ENCODE data around the gene PYGL.
"Not testable (repeated sequence)": the region's sequence is repeated elsewhere in the genome, so short reads cannot be mapped to it uniquely, and the experiment has no call there.

The PYGL gene

DNA sequence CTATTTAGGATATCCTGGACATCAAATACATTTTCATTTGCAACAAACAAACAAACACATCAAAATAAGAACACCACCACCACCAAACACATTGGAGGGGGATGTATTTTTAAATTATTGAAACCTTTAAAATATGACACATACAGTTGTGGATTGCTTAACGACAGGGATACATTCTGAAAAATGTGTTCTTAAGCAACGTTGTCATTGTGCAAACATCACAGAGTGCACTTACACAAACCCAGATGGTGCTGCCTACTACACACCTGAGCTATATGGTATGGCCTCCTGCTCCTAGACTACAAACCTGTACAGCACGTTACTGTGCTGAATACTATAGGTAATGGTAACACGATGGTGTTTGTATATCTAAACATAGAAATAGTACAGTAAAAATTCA, 19.4 kb downstream of the PYGL start:
- no peak for DNase-seq

DNA sequence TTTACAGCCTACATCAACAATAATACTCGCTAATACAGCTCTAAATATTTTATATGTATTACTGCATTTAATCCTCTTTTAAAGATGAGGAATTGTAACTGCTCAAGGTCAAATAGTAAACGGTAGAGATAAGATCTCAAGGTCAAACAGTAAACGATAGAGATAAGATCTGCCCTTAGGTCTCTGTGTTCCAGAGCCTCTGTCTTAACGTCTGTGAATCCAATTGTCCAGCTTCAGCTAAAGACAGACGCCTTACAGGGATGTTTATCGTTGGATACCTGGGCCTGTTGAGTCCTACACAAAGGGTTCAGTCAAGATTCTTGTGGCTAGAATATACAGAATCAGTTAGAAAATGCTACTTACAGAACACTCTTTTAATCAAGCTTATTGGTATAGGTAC, 20.0 kb downstream of the PYGL start:
- DNase-seq: no peak

DNA sequence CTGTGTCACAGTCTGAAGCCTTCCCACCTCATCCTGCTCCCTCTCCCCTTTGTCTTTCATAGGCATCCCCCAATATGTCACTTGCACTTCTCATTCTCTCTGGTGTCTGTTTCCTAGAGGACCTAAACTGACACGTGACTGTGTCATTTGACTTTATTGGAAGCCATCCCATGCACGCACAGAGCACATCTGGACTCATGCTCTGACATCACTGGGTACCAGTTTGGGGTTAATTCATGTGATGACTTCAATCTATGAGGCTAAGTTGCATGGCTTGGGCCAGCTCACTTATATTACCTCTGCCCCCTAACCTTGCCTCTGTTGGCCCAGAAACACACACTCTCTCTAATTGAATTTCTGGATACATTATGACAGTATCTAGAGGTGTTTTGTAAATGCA, 21.5 kb downstream of the PYGL start:
- no peak for DNase-seq

DNA sequence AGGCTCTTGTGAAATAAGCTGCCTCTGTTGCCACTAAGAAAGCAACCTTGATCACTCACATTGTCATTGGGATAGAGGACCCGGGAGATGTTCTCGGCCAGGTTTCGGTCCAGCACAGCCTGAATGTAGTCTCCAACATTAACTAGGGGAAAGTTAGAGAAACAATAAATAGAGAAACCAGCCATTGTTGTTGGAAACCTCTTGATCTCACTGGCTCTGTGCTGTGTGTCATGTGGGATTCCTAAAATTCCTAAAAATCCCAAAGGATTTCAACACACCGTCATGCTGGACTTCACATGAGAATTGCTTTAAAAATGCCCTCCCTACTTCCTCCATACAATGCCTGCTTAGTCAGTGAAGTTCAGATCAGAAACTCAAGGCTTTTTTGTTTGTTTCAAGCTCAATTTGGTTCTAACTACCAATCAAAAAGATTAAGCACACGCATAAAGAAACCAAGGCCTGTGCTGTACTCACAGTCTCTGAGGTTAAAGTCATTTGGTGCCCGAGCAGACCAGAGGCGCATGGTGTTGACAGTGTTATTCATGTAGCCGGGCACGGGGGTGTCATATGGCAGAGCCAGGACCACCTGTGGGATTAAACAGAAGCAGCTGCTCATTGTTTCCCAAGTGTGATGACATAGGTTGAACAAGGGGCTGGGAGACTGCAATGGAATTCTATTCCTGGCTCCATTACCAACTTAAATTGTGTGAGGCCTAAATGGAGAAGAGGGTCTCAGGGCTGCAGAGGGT, 23.6 kb downstream of the PYGL start:
- DNase-seq: no peak

DNA sequence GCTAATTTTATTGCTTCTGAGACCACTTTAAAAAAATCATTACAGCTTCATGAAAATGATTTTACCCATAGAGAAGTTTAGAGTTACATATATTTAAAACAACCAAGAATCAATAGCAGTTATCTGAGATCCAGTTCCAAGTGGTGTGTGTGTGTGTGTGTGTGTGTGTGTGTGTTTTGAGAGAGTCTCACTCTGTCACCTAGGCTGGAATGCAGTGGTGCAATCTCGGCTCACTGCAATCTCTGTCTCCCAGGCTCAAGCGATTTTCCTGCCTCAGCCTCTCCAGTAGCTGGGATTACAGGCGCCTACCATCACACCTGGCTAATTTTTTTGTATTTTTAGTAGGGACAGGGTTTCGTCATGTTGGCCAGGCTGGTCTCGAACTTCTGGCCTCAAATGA, 24.8 kb downstream of the PYGL start:
- not testable (repeated sequence) for DNase-seq

DNA sequence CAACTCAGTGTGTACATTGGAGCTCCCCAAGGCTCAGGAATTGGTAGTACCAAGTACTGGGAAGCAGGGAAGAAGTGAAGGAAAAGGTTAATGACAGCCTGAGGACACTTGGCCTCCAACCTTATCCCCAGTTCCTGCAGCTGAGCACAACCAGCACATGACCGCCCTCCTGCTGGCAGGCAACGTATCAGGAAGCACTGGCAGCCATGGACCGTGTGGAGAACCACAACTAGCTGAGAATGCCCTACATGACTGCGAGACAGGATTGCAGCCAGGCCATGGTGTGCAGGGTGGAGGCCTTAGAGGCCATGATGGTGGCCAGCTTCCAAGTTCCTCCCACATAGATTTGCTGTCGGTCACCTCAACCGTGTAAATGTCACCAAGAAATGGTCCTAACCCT, 26.8 kb downstream of the PYGL start:
- DNase-seq: no peak

DNA sequence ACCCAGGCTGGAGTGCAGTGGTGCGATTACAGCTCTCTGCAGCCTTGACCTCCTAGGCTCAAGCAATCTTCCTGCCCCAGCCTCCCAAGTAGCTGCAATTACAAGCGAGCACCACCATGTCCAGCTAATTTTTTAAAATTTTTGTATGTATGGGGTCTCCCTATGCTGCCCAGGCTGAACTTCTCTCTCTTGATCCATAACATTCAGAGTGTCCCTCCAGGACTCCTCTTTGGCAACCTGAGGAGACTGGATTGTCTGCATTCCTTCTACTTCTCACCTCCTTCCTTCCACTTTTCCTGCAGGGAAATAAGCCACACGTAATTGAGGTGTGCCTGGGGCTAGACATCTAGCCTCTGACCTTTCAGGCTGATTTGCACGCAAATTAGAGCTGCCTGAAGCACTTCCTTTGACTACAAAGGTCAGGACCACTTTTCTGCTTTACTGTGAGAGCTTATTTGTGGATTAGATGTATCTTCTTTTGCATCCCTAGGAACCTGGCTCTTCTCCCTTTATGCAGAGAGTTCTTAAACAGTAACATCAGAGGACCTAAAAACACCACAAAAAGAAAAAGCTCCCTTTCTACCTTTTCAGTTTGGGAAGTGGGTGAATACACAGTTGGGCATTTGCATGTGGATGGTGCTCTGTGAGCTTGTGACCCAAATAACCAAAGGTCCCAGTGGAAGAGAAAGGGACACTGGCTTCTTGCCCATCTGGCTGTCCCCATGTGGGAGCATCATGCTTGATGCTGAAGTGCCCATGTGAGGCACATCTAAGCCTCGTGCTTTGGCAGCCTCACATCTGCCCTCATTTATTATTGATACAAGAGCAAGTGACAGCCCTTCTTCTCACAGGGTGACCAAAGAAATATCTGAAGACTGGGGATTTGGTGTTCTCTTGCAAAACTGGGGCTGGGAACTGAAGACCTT, 33.5 kb downstream of the PYGL start:
- no peak for DNase-seq

DNA sequence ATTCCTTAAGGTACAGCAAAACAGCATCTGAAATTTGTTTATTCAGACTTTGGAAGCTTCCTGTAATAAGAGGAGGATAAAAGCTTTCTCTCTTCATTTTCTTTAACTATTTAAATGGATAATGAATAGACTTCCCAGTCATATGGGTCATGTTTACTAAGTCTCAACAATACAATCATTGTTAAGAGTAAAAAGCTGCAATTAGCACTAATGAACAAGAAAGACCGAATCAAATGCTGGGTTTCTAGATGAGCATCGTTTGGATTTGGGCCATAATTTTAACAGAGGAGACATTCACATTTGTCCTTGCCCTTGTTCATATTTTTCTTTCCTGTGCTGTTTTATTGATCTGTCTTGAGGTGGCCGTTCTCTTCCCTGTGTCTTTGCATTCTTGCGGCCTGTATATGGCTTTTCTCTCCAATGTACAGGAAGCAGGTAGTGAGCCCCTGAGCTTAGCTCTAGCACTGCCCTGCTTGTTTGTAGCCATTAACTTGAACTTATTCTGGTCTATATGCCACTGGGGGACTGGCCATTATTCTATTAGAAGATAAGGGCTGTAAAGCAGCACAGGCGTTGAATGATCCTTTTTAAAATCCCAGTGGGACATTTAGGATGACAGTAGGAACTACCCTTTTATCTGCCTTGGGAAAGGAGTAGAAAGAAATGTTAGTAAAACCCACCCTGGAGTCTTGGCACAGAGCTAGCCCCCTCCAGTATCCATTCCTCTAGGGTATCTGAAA, 37.8 kb downstream of the PYGL start:
- DNase-seq: no peak

DNA sequence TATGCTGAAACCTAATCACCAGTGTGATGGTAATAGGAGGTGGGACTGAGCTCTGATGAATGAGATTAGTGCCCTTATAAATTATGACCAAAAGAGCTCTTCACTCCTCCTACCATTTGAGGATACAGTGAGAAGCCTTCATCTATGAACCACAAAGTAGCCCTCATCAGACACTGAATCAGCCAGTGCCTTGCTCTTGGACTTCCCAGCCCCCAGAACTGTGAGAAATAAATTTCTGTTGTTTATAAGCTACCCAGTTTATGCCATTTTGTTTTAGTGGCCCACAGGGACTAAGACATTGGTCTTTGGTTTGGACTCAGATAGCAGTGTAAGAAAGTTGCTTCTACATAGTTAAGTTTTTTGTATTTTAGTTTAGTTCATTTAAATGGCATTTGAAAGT, 39.6 kb downstream of the PYGL start:
- no peak for DNase-seq

DNA sequence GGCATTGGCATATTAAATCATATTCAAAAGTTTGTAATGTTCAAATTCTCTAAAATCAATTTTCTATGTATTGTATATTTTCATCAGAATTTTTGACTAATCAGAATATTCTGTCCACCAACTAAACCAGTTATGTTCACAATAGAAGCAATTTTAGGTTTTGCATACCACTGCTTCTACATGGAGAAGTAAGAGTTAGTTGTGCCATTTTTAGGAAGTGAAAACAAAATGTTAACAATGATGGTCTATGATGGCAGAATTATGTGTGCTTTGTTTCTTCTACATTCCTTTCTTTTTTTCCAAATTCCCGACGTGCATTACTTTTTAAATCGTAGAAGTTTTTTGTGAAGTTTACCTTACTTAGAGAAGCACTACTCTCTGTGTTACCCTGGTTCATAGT, 42.9 kb downstream of the PYGL start:
- no peak for DNase-seq

DNA sequence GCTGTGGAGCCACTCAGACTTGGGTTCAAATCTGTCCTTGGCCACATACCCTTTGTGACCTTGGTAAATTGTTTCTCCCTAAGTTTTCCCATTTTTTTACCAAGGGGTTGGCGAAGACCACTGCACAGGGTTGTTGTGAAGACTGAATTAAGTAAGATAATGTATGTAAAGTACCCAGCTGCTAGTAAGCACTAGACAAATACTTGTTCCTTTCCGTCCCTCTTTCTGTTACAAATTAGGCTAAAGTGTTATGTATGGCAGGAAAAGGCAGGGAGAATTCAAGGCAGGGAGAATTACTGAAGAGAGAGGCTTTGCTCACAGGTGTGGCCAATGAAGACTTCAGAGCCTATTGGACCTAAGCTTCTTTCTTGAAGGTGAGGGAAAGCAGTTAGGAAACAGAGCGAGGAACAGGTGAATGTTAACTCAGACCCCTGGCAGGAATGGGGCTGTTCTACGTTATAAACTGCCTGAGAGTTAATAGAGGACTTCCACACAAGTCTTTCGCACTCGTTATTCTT, 46.6 kb downstream of the PYGL start:
- DNase-seq: no peak

DNA sequence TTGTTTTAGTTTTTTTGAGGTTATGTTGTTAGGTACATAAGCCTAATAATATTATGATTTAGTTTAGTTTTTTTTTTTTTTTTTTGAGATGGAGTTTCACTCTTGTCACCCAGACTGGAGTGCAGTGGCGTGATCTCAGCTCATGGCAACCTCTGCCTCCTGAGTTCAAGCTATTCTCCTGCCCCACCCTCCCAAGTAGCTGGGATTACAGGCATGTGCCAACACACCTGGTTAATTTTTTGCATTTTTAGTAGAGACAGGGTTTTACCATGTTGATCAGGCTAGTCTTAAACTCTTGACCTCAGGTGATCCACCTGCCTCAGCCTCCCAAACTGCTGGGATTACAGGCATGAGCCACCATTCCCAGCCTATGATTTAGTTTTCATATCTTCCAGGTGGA, 47.3 kb downstream of the PYGL start:
- DNase-seq: not testable (repeated sequence)

DNA sequence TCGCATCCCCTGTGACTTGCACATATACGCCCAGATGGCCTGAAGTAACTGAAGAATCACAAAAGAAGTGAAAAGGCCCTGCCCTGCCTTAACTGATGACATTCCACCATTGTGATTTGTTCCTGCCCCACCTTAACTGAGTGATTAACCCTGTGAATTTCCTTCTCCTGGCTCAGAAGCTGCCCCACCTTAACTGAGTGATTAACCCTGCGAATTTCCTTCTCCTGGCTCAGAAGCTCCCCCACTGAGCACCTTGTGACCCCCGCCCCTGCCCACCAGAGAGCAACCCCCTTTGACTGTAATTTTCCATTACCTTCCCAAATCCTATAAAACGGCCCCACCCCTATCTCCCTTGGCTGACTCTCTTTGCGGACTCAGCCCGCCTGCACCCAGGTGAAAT, 47.9 kb downstream of the PYGL start:
- not testable (repeated sequence) for DNase-seq

DNA sequence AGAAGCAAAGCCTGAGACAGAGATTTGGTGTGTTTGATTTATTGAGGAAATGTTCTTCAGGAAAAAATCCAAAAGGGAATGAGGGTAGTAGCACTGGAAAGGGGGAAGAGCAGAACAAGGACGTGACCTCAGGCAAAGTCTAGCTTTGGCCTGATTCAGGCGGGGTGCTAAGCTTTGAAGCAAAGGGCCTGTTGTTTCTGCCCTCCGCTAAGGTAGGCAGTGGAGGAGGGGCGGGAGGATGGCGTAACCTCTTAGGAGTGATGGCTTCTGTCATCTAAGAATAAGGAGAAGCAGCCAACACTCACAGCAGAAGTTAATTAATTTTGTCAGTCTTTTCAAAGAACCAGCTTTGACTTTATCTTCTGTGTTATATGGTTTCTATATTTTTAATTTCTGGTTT, 52.0 kb downstream of the PYGL start:
- DNase-seq: no peak

DNA sequence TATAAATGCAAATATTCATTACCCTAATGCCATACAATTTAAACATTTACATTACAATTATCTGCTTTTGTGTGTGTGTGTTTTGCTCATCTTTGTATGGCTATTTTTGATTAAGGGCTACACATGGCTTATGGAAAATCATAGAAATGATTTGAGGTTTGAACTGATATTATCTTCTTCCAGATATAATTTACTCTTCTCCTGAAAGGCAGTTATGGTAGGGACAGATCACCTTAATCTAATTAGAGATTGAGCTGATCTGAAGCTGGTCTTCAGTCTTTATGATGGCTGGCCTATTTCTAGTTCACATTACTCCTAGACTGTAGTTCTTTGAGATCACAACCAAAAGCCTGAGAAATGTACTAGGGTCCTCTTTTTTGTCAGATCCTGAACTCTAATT, 56.8 kb downstream of the PYGL start:
- DNase-seq: no peak

DNA sequence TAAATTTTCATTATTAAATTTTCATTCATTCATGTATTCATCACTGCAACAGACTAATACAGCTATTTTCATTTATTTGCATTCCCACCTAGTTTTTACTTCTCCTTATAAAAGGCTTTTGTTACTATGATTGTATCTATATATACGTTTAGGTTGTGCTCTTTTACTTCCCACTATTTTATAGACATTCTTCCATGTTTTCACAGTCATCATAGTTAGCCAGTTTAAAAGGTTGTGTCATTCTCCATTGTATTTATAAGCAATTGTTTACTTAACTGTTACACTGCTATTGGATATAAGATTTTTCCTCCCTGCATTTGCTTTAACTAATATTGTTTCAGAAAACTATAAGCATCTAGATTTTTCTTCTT, 60.5 kb downstream of the PYGL start:
- no peak for DNase-seq

DNA sequence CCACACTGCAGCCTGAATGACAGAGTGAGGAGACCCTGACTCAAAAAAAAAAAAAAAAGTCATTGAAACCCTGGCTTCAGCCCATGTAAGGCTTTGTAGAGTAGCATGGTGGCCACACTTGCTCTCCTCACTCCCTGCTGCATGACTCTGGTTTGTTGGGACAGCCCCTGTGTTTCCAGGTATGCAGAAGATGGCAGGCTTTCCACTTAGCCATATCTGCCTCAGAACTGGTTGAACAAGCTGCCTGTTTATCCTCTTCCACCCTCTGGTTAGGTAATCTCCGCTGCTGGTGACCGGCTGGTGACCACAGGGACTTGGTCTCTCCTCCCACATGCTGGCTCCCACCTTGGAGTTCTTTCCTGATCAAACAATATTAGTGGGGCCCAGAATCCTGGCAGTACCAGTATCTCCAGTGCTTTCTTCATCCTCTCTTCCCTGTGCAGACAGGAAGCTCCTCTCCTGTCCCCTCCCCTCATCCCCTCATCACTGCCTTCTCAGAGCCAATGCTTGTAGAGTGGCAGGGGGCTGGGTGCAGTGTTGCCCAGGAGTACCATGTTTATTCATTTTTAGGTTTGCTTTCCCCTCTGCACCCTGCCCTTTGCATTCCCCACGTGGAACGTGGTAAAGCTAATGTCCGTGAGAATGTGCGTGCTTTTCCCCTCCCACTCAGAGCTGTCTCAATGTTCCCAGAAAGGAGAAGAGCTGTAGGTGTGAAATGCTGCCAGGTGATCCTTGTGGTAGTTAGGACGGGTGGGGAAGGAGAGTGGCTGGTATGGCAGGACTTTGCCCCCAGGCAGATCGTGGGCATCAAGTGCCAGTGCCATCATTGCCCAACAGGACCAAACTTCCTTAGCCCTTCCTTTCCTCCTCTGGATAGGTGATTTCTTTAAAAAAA, 61.1 kb downstream of the PYGL start:
- DNase-seq: no peak

DNA sequence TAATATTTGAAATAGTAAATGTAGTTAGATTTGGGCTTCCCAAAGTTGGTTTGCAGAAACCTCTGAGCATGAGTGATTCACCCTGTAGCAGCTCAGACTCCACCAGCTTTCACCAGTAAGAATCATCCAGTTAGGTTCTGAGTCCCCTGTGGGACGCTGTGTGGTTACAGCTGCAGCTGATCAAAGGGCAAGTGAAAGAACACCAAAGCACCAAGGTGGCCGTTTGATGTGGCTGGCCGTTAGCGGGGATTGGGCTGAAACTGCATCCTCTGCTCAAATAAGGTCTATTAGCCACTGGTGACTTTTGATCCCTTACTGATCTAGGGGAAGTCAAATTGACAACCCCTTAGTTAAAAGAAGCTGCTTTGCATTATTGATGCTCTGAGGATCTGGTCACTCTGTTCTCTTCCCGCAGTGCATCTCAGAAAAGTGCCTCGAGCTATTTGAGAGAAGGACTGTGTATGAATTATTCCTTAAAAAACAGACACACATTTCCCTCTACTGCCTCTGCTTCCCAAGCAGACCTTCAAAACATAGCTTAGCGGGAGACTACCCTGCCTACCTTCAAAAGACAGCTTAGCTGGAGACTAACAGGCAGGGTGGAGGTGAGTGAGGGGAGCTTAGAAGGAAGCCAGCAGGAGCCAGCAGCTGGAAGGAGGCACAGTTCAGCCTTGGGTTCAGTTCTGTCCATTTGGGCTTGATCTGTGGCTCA, 68.8 kb downstream of the PYGL start:
- no peak for DNase-seq

DNA sequence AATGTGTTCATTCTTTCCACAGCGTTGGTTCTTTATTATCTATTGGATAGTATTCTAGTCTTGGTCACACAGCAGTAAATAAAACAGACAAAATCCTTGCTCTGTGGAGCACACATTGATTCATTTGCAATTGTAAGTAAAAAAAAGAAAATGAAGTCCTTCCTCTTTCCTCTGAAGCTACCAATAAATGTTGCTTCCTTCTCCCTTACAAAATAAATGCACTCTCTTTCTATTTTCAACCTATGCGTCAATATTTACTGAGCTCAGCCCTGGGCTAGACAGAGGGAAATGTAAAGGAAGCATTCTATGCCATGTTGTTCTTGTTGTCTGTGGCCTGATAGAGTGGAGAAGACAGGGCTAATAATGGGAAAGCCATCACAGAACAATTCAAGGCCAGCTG, 69.5 kb downstream of the PYGL start:
- DNase-seq: no peak

DNA sequence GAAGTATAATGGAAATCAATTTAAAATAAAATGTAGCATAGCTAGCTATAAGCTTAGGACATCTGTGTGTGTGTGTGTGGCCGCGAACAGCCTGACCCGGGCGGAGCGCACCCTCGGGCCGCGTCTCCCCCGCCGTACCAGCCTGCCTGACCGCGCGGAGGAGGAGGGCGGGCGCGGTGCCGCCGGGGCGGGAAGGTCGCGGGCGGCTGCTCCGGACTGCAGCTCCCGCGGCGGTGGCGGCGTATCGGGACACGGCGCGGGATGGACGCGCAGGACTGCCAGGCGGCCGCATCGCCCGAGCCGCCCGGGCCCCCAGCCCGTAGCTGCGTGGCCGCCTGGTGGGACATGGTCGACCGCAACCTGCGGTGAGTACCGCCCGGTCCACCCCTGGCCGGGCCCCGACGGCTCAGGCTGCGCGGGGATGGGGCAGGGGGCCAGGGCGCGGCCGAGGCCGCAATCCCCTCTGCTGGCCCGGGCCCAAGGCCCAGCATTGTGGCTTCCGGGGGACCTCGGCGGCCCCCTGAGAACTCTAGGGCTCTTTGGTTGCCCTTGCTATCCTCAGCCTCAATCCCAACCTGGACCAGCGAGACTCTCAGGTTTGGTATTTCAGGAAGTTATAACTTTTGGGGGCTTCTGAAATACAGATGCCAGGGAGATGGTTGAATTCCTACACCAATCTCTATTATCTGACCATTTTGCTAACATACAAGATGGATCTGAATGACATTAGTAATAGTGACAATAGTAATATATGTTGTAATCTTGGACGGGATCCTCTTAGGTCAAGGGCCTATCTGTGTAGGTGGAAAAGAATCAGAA, 72.2 kb downstream of the PYGL start, which contains the start of gene ABHD12B:
Gene ABHD12B, plus strand, starts transcription at position 140 of the 819 bp plus-strand sequence. Its CDS starts 122 bp downstream, at position 262.
- DNase-seq: no peak

DNA sequence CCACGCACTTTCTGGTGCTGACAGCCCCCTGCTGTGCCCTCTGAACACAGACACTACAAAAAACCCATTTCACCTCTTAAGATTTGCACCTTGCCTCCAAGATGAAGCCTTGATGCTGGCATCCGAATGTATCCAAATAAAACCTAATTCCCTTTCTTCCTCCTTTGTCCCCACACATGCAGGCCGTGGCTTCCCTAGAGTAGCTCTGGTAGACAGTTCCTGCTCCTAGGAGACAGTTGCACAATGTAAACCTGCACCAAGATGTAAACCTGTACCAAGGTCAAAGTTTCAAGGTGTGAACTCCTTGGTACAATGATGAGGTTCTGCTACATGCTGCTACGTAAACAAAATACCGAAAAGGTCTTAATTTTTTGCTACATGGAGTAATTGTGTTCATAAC, 73.1 kb downstream of the PYGL start:
- no peak for DNase-seq
